Activated CD8-positive, alpha-beta memory T cell treated with anti-CD3 and anti-CD28 coated beads, Interleukin-2, amount 50 U/mL, for 24 hours (primary cell): ENCODE results near the gene DDIT4.

Experiments used
- DNase-seq: peaks from one replicate; pipeline ENCODE4 v3.0.0-alpha.2; 2020; ENCODE audit errors: extremely low read depth

The DDIT4 gene

DNA sequence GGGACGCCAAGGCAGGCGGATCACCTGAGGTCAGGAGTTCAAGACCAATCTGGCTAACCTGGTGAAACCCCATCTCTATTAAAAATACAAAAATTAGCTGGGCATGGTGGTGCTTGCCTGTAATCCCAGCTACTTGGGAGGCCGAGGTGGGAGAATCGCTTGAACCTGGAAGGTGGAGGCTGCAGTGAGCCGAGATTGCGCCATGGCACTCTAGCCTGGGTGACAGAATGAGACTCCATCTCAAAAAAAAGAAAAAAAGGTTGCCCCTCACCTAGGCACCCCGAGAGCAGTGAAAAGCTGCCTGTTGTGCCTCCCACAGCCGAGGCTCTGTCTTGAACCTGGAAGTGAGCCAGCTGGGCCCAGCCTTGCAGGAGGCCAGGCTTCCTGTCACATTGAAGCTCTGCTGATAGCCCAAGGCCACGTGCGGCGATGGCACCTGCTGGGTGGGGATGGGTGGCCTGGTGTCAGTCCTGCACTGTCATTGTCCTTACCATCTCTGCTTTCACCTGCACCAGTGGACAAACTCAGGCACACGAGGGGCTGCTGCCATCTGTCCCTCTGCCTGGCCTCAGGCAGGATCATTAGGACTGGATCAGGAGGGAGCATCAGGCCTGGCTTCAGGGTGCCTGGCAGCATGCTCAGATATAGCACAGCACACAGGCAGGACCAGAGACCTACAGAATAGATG is 43.2 kb downstream of the DDIT4 start:
- DNase-seq: no peak

DNA sequence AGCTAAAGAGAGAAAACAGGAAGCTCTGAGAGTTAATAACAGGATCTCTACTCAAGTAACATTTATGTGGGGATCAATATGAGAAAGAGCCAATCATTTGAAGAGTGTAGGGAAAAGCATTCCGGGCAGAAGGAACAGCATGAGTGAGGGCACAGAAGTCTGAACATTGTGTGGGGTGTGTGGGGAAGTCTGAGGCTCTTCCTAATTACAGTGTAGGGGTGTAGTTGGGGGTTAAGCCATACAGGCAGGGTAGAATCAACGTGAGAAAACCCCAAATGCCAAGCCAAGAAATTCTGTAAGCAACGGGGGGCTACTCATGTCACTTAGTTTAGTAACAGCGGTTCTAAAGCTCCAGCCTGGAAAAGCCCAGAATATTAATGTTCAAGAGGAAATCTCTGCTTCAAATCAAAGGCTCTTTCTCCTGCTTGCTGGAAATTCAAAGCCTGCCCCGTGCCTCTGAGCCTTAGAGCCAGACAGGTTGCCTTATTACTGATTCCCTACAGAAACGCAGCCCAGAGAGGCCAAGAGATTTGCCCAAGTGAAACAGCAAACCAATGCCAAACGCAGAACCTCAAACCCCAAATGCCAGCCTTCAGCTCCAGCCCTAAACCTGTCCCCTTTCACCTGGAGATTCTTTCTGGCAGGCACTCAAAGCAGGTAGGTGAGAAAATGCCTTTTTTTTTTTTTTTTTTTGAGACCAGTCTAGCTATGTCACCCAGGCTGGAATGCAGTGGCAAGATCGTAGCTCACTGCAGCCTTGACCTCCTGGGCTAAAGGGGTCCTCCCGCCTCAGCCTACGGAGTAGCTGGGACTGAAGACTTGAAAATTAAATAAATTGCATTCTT is 44.9 kb downstream of the DDIT4 start:
- DNase-seq: no peak

DNA sequence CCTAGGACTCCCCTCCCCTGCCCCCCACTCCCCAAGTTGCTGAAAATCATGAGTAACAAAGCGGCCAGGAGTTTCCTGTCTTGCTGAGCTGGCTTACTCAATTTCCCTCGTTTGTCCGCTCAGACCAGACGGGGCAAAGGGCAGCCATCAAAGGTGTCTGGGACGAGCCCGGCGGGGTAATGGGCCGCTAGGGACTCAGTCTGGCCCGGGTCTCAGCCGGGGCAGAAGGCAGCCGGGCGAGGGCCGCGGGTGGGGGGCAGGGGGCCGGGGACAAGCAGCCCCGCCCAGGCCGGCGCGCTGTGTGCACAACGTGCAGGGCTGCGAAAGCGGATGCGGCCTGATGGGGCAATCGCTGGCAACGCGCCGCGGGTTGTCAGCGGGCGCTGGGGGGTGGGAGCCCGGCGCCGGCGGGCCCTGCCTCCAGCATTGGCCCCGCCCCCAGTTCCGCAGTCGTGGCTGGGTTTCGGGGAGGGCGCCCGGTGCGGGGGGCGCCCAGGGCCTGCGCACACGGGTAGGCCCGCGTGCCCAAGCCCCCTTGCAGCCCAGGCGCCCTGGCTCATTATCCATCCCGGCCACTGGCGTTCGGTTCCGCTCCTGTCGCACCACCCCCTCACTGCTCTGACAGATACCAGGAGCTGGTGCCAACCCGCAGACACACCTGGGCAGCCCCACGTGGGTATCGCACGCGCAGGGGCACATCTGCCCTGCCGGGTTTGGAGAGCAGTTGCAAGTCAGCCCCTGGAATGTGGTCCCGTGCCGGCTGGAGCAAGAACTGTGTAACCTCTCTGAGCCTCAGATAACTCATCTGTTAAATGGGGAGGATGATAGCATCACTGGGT is 45.9 kb downstream of the DDIT4 start:
- DNase-seq: peak; percentile 69

DNA sequence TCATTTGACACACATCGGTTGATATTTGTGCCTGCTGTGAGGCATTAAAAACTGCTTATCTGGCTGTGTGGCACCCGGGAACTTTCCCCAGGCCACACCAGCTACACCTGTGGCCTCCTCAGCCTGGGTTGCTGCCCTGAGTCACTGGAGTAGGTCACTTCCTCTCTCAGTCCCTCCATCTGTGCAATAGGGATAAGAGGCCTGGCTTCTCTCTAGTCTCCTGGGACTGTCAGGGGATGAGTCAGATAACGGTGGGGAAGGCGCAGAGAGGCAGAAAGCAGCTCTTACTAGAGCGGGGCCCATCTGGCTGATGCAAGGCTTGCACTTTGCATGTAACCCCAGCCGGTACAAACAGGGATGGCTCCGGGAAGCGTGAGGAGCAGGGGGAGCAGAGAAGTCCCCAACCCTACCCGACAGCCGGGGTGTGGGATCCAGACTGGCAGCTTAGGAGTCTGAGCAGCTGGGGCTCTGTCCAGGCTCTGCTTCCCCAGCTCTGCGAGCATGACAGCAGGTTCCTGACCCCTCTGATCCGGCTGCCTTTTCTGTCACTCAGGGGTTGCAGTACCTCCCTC is 47.0 kb downstream of the DDIT4 start:
- no peak for DNase-seq

DNA sequence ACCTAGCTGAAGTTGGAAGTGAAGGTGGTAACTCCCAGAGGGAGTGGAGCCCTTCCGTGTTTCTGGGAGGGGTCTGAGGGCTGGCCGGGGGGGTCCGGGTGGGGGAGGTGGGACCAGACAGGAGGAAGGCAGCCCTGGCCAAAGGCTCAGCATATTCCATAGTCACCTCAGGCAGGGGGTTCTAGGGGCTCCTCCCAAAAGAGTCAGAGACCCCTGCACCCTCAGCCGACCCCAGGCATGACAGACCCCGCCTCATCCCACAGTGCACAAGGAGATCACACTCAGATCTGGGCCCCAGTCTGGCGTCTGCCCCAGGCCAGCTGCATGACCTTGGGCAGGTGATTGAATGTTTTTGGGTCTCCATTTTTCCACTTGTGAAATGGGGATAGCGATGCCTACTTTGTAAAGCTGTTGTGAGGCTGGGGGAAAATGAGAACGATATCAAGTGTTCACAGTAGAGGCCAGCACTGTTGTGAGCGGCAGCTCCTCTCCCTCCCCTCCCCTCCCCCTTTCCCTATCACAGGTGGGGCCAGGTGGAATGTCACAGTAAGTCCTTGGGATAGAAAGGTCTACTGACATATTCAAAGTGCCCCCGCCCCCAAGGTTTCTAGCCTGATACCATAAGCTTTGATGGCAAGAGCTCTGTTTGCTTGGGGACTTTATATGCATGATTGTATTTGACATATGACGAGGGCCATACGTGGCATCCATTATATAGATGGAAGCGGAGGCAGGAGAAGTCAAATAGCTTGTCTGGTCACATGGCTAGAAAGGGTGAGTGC is 47.7 kb downstream of the DDIT4 start:
- DNase-seq: no peak

DNA sequence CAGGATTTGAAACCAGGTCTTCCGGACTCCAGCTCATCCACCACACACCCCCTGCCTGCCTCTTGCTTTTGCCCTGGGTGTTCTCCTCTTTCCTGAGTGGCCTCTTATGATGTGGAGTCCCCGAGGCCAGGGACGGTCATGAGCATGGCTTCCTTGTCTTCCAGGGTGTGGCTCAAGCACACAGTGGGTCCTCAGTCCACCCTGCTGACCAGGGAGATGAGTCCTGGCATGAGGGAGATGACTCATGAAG is 48.2 kb downstream of the DDIT4 start:
- no peak for DNase-seq

GRCh38 chr10:72322280-72323058 is 48.7 kb downstream of the DDIT4 start:
- no peak for DNase-seq

DNA sequence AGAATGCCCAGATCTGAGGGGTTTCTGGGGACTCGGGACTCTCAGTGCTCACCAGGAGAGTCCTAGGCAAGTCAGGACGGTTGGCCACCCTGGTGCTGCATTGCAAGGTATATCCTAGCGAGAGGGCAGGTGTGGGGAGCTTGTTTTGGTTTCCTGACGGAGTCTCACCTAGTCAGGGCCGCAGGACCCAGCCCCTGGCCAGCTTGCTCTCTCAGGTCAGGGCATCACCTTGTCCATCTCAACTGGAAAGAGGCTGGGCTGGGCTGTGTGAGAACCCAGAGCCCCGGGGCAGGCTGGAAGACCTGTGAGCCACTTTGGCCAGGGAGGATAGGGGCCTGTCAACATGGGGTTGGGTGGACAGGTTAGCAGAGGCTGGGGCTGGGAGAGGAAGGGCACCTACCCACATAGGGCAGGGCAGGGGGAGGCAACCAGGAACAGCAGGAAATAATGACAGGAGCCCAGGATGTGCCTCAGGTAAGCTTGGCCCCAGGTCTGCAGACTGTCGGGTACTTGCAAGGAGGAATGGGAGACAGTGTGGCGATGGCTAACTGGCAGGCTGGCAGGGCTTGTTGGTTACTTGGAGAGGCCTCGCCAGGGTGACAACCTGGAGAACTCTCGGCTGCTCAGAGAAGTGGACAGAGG is 49.5 kb downstream of the DDIT4 start:
- DNase-seq: no peak

DNA sequence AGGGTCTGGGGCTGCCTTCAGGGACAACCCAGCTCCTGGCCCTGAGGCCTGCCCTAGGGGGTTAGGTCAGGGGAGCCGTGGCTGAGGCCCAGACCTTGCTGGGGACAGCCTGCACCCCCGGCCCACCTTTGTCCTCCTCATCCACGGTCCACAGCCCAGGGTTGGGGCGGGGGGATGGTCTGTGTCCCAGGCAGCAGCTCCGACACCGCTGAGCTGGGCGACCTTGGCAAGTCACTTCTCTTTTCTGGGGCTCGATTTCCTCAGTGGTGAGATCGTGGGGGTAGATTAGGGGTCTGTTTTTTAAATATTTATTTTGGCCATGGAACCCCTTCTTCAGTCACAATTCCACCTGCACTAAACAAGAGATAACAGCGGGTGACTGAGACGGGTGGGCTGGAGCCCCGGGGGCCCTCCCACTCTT is 50.1 kb downstream of the DDIT4 start:
- DNase-seq: no peak
